GM12801 (cell line): ENCODE results near the gene NADK.

Source experiments
- CTCF ChIP-seq: IDR thresholded peaks from one replicate; pipeline ENCODE4 v1.5.1; 2011; ENCODE audit warnings: control low read depth; ENCODE audit not compliant: insufficient read length; ENCODE audit errors: extremely low read depth

The NADK gene

GRCh38 chr1:1796466-1796865 lies 18.2 kb upstream of the NADK start:
- no peak for TF ChIP-seq CTCF

GRCh38 chr1:1794999-1795398 lies 16.7 kb upstream of the NADK start:
- no peak for TF ChIP-seq CTCF

- TF ChIP-seq CTCF = no peak
Observed at GRCh38 chr1:1793481-1794244, 15.4 kb upstream of the NADK start.

GRCh38 chr1:1788646-1789431 lies 10.6 kb upstream of the NADK start:
- no peak for TF ChIP-seq CTCF

- TF ChIP-seq CTCF = no peak
Observed at GRCh38 chr1:1788136-1788535, 9.9 kb upstream of the NADK start.

GRCh38 chr1:1786836-1787605 lies 8.8 kb upstream of the NADK start:
- TF ChIP-seq CTCF = no peak

- no peak for TF ChIP-seq CTCF
Observed at GRCh38 chr1:1785666-1786065, 7.4 kb upstream of the NADK start.
